Keratinocyte (primary cell): Measurements from ENCODE around the gene SIPA1L2.

ENCODE experiments used
- CTCF ChIP-seq, 3 experiments: IDR thresholded peaks in 1 of 3; conservative IDR thresholded peaks in 1 of 3; optimal IDR thresholded peaks in 1 of 3; 2 replicates in 2 of 3; 3 replicates in 1 of 3; pipeline versions ENCODE3 to v1.5.1; 2011; ENCODE audit warnings: low read length in 3 of 3, mild to moderate bottlenecking in 3 of 3, moderate library complexity in 2 of 3, control low read depth in 1 of 3, inconsistent platforms in 1 of 3; ENCODE audit not compliant: insufficient read depth in 2 of 3; ENCODE audit errors: extremely low read depth in 1 of 3
- EZH2 ChIP-seq: IDR thresholded peaks from one replicate; pipeline ENCODE4 v1.6.1; 2012; ENCODE audit warnings: inconsistent platforms, mild to moderate bottlenecking, low read length, moderate library complexity

GRCh38 chr1:232653789-232654188 is 23.9 kb upstream of the SIPA1L2 start:
- TF ChIP-seq CTCF (optimal IDR thresholded peaks at IDR 0.05 in 1 of 3, IDR thresholded peaks at IDR 0.05 in 1 of 3, conservative IDR thresholded peaks at IDR 0.05 in 1 of 3; ENCODE audit: extremely low read depth in 1 of 3, insufficient read depth in 2 of 3, low read length in 3 of 3) (no peak), EZH2 (no peak)
